IMR-90 (cell line): Measurements from ENCODE around the gene AATF. TPM values are rescaled to one million over a fixed set of nuclear protein-coding genes. Genes with fewer than 3 reads are reported as not detected.
A peak's percentile ranks its signal among the peaks of the same experiment; 100 is the strongest.

Experiments
- ATAC-seq: fragments of 200-7000 bp; cut with Tn5 transposase; 2 replicates; pipeline ENCODE4 v1.9.1; 2020; ENCODE audit warnings: low read depth, mild to moderate bottlenecking, moderate library complexity
- BruUV-seq: library from RNA; stranded (reverse); fragments of 400-500 nt; replicated peaks from 2 replicates; lab custom pipeline; 2021; lab: Mats Ljungman, UMichigan
- CTCF ChIA-PET: fragments of 300-600 bp; formaldehyde crosslinking; extraction: SDS; loops from one replicate; lab custom pipeline; 2021; ENCODE audit warnings: antibody characterized with exemption; lab: Yijun Ruan, JAX
- POLR2A ChIA-PET: fragments of 300-600 bp; sonication (Branson Sonifier 250); formaldehyde crosslinking; loops from one replicate; lab custom pipeline; 2022; ENCODE audit warnings: antibody characterized with exemption; ENCODE audit not compliant: unreplicated experiment; lab: Charles Lee
- DNase-seq: peaks from one replicate; pipeline ENCODE4 v3.0.0; 2013
- H2AFZ ChIP-seq: replicated peaks from 2 replicates; pipeline ENCODE3; 2013; ENCODE audit warnings: low read length, mild to moderate bottlenecking; ENCODE audit not compliant: poor library complexity
- H2AK5ac ChIP-seq: 2 replicates; pipeline ENCODE4 v1.6.1; 2013; ENCODE audit warnings: low read depth, low read length, inconsistent platforms
- H2AK9ac ChIP-seq: replicated peaks from 2 replicates; pipeline ENCODE3; 2013; ENCODE audit warnings: mild to moderate bottlenecking, low read depth, low read length, moderate library complexity; ENCODE audit not compliant: poor library complexity
- H2BK120ac ChIP-seq: 2 replicates; pipeline ENCODE4 v1.6.1; 2013; ENCODE audit warnings: low read depth, low read length, inconsistent platforms
- H2BK15ac ChIP-seq: 3 replicates; pipeline ENCODE4 v1.6.1; 2013; ENCODE audit warnings: low read depth, low read length, inconsistent platforms
- H2BK20ac ChIP-seq: 2 replicates; pipeline ENCODE4 v1.6.1; 2013; ENCODE audit warnings: low read depth, mild to moderate bottlenecking, inconsistent platforms, low read length, moderate library complexity
- H2BK5ac ChIP-seq: 2 replicates; pipeline ENCODE4 v1.6.1; 2013; ENCODE audit warnings: mild to moderate bottlenecking, low read depth, low read length, inconsistent platforms; ENCODE audit not compliant: poor library complexity, severe bottlenecking
- H3K14ac ChIP-seq: replicated peaks from 2 replicates; pipeline ENCODE4 v1.6.1; 2013; ENCODE audit warnings: low read depth, low read length, inconsistent platforms
- H3K18ac ChIP-seq: 2 replicates; pipeline ENCODE4 v1.6.1; 2013; ENCODE audit warnings: low read depth, low read length, control low read depth
- H3K23ac ChIP-seq: 2 replicates; pipeline ENCODE4 v1.6.1; 2013; ENCODE audit warnings: low read depth, low read length, inconsistent platforms
- H3K27ac ChIP-seq: 2 replicates; pipeline ENCODE4 v1.5.1; 2013; ENCODE audit warnings: mild to moderate bottlenecking, control low read depth, low read length; ENCODE audit not compliant: insufficient read depth
- H3K27me3 ChIP-seq: 2 replicates; pipeline ENCODE4 v1.6.1; 2013; ENCODE audit warnings: low read length; ENCODE audit not compliant: control insufficient read depth, insufficient read depth
- H3K36me3 ChIP-seq: 2 replicates; pipeline ENCODE4 v1.6.1; 2013; ENCODE audit warnings: low read length, mixed read lengths; ENCODE audit not compliant: control insufficient read depth, insufficient read depth
- H3K4ac ChIP-seq: 2 replicates; pipeline ENCODE4 v1.6.1; 2013; ENCODE audit warnings: low read depth, low read length, inconsistent platforms
- H3K4me1 ChIP-seq: 2 replicates; pipeline ENCODE4 v1.6.1; 2013; ENCODE audit warnings: low read length, mixed read lengths; ENCODE audit not compliant: control insufficient read depth, insufficient read depth
- H3K4me2 ChIP-seq: 2 replicates; pipeline ENCODE4 v1.6.1; 2013; ENCODE audit warnings: low read depth, mild to moderate bottlenecking, control low read depth, low read length, moderate library complexity
- H3K4me3 ChIP-seq: 2 replicates; pipeline ENCODE4 v1.5.1; 2013; ENCODE audit warnings: low read depth, mild to moderate bottlenecking, control low read depth, low read length, moderate library complexity; ENCODE audit not compliant: insufficient read depth
- H3K56ac ChIP-seq: 2 replicates; pipeline ENCODE4 v1.6.1; 2013; ENCODE audit warnings: low read length, inconsistent platforms; ENCODE audit not compliant: insufficient read depth; ENCODE audit errors: extremely low read depth
- H3K79me1 ChIP-seq, 2 experiments: 2 replicates each; pipeline ENCODE4 v1.6.1; 2013; ENCODE audit warnings: low read length in 2 of 2, inconsistent platforms in 1 of 2, low read depth in 1 of 2
- H3K9ac ChIP-seq: 2 replicates; pipeline ENCODE4 v1.6.1; 2013; ENCODE audit warnings: low read depth, low read length, control low read depth
- H3K9me1 ChIP-seq: 2 replicates; pipeline ENCODE4 v1.6.1; 2013; ENCODE audit warnings: low read length, inconsistent platforms; ENCODE audit not compliant: insufficient read depth
- H3K9me3 ChIP-seq: 2 replicates; pipeline ENCODE4 v1.6.1; 2013; ENCODE audit warnings: low read length; ENCODE audit not compliant: control insufficient read depth, insufficient read depth
- H4K20me1 ChIP-seq: 2 replicates; pipeline ENCODE4 v1.6.1; 2013; ENCODE audit warnings: low read length, inconsistent platforms; ENCODE audit not compliant: insufficient read depth
- H4K5ac ChIP-seq: 2 replicates; pipeline ENCODE4 v1.6.1; 2013; ENCODE audit warnings: mild to moderate bottlenecking, low read depth, low read length, control low read depth
- H4K8ac ChIP-seq, 2 experiments: 2 replicates each; pipeline ENCODE4 v1.6.1; 2013; ENCODE audit warnings: low read depth in 2 of 2, low read length in 2 of 2, control low read depth in 1 of 2, inconsistent platforms in 1 of 2
- H4K91ac ChIP-seq: 2 replicates; pipeline ENCODE4 v1.6.1; 2013; ENCODE audit warnings: low read depth, low read length, inconsistent platforms; ENCODE audit not compliant: insufficient read depth
- CEBPB ChIP-seq: IDR thresholded peaks from 2 replicates; pipeline ENCODE4 v1.6.1; 2012; ENCODE audit warnings: low read depth, low read length, improper control_type of control experiment
- MAFK ChIP-seq: IDR thresholded peaks from 2 replicates; pipeline ENCODE4 v1.6.1; 2012; ENCODE audit warnings: low read depth, low read length, improper control_type of control experiment
- POLR2A ChIP-seq: IDR thresholded peaks from 2 replicates; pipeline ENCODE4 v1.6.1; 2012; ENCODE audit warnings: mild to moderate bottlenecking, low read depth, low read length
- dilution Hi-C: fragments of 300-500 bp; cut with HindIII; formaldehyde crosslinking; loops from one replicate; pipeline ENCODE4 v1.14.3; 2018; ENCODE audit warnings: low sequenced_read_pairs; ENCODE audit not compliant: unreplicated experiment
- in situ Hi-C: fragments of 300-500 bp; cut with MboI; formaldehyde crosslinking; loops from 3 replicates; pipeline ENCODE4 v1.14.3; 2019; ENCODE audit warnings: low sequenced_read_pairs, inconsistent platforms, mixed read lengths
- intact Hi-C: fragments of 100-400 bp; cut with micrococcal nuclease; formaldehyde crosslinking; loops from 2 replicates; pipeline ENCODE4 v1.10.0; 2022
- polyA plus RNA-seq, 3 experiments: library from polyadenylated mRNA; depleted of rRNA; stranded (reverse); fragments of >200 nt; gene quantifications; 2 replicates each; pipeline ENCODE4 v1.2.3, GENCODE V29; 2012; ENCODE audit warnings: low replicate concordance in 1 of 3
- total RNA-seq: library from RNA; depleted of rRNA; stranded (reverse); fragments of >200 nt; gene quantifications from 2 replicates; pipeline ENCODE4 v1.2.3, GENCODE V29; 2012

AATF gene
- total and polyA plus RNA-seq, 2 of the 4 experiments (the other 2 are of a cell fraction), result 21.0 to 34.8 TPM

DNA sequence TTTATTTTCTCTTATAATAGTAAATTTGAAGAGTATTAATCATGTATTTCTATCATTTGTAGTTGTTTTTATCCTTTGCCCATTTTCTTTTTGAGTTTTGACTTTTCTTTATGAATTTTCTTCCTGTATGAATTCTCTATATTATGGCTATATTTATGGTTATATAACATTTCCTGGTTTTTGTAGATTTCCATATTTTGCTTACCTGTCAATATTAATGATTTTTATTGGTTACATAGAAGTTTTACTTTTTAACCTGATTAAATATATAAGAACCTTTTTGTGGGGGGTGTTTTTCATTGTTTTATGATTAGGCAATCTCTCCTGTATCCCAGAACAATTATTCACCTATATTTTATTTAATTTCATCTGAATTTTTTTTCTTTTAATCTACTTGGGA is 93.2 kb downstream of the AATF start:
- Histone ChIP-seq H3K27ac (no peak overlapping the region), H4K5ac (no peak overlapping the region), H3K9ac (no peak overlapping the region), H3K36me3 (peaks cover 7% of the 10 kb centered on the region), H2AFZ (no peak overlapping the region), H3K14ac (no peak overlapping the region), H2BK120ac (no peak overlapping the region), H2BK20ac (no peak overlapping the region), H3K18ac (no peak overlapping the region), H3K56ac (no peak overlapping the region), H3K4ac (no peak overlapping the region), H3K4me1 (peaks cover 2% of the 10 kb centered on the region), H2BK5ac (no peak overlapping the region), H3K9me1 (0 out of 2 replicates have a peak, but pooled peaks cover 3% of the 10 kb centered on the region), H3K9me3 (no peaks in the 10 kb centered on the region), H2BK15ac (no peak overlapping the region), H3K23ac (no peak overlapping the region), H3K27me3 (no peaks in the 10 kb centered on the region), H2AK9ac (no peak overlapping the region), H3K79me1 (peaks cover 0 to 4% of the 10 kb centered on the region in 2 experiments; a peak in 2 of 4 replicates), H3K4me3 (no peak overlapping the region), H4K8ac (no peak overlapping the region), H2AK5ac (no peak overlapping the region), H3K4me2 (no peak overlapping the region), H4K20me1 (no peaks in the 10 kb centered on the region), H4K91ac (no peak overlapping the region)
- DNase-seq (no peak), ATAC-seq (no peak)
- intact Hi-C loops (no loop called here), dilution Hi-C loops (no loop called here), in situ Hi-C loops (no loop called here)
- POLR2A ChIA-PET, result no interaction called here
- BruUV-seq, result no TSS peak
- TF ChIP-seq CEBPB (no peak), POLR2A (no peak), MAFK (peak; percentile 33; the same call in 1 of the 2 replicates)
- CTCF ChIA-PET, result interaction anchor here (0.9 kb wide), 1 partner anchor 29 kb away, joined by 3 read pairs; no protein-coding TSS in a partner anchor
